Sigmoid colon (tissue), 4 donors: ENCODE results near the gene CCDC148.

Experiments
- CTCF ChIP-seq, 4 experiments: fragments of 450-650 bp in 3 of 4; fragments of 200-600 bp in 1 of 4; IDR thresholded peaks; one replicate each; pipeline ENCODE4 v1.5.1; 2016 to 2019; ENCODE audit warnings: antibody characterized with exemption in 4 of 4, mild to moderate bottlenecking in 3 of 4, moderate library complexity in 2 of 4
- EP300 ChIP-seq, 4 donors: sonication (generic); formaldehyde crosslinking; IDR thresholded peaks; one replicate each; pipeline ENCODE4 v1.6.1; 2017; ENCODE audit warnings: antibody characterized with exemption in 4 of 4

GRCh38 chr2:158393886-158394285 is 62.7 kb downstream of the CCDC148 start:
- TF ChIP-seq CTCF (IDR thresholded peaks at IDR 0.05) = no peak
- no peak for TF ChIP-seq EP300 (IDR thresholded peaks at IDR 0.05)
